Peyer's patch (tissue), 4 donors: Measurements from ENCODE around the gene OR2T27.

Experiments used
- CTCF ChIP-seq, 6 experiments: fragments of 450-650 bp in 4 of 6; fragments of 200-600 bp in 2 of 6; sonication (generic) in 1 of 6; IDR thresholded peaks; one replicate each; pipeline ENCODE4 v1.5.1; 2017 to 2019; ENCODE audit warnings: antibody characterized with exemption in 6 of 6, mild to moderate bottlenecking in 3 of 6, moderate library complexity in 1 of 6
- POLR2A ChIP-seq, 2 donors: fragments of 450-650 bp; IDR thresholded peaks; one replicate each; pipeline ENCODE4 v1.5.1; 2017; ENCODE audit warnings: antibody characterized with exemption in 2 of 2, mild to moderate bottlenecking in 2 of 2, moderate library complexity in 2 of 2

GRCh38 chr1:248631354-248632008 lies 23.8 kb downstream of the OR2T27 start:
- TF ChIP-seq CTCF (IDR thresholded peaks at IDR 0.05) (no peak), POLR2A (IDR thresholded peaks at IDR 0.05) (no peak)
